ENCODE measurements around the gene CENPK.
A peak's percentile ranks its signal among the peaks of the same experiment; 100 is the strongest.
"Not testable (repeated sequence)": the region's sequence is repeated elsewhere in the genome, so short reads cannot be mapped to it uniquely, and the experiment has no call there.

Gene CENPK

GRCh38 chr5:65508978-65509377 is 54.0 kb downstream of the CENPK start:
- DNase-seq (ENCODE audit: low read depth in 2 of 3, low spot score in 2 of 3) = no peak

DNA sequence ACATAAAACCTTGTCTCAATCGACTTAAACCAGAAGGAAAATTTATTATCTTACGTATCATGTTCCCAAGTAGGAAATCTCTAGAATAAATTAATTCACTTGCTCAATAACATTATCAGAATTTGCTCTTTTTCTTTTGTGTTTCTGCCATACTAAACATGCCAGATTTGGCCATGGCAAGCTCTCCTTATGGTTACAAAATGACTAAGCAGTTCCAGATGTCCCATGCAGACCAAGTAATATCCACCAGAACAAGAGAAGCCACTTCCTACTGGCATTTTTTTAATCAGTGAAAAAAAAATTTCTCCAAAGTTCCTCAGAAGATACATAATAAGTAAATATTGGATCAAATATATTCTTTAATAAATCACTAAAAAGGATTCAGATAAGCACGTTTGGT is 56.0 kb downstream of the CENPK start:
- no peak for DNase-seq (ENCODE audit: low read depth in 2 of 3, low spot score in 2 of 3)

- no peak for DNase-seq (ENCODE audit: low read depth in 2 of 3, low spot score in 2 of 3)
Observed at GRCh38 chr5:65489119-65489518, 73.8 kb downstream of the CENPK start.

DNA sequence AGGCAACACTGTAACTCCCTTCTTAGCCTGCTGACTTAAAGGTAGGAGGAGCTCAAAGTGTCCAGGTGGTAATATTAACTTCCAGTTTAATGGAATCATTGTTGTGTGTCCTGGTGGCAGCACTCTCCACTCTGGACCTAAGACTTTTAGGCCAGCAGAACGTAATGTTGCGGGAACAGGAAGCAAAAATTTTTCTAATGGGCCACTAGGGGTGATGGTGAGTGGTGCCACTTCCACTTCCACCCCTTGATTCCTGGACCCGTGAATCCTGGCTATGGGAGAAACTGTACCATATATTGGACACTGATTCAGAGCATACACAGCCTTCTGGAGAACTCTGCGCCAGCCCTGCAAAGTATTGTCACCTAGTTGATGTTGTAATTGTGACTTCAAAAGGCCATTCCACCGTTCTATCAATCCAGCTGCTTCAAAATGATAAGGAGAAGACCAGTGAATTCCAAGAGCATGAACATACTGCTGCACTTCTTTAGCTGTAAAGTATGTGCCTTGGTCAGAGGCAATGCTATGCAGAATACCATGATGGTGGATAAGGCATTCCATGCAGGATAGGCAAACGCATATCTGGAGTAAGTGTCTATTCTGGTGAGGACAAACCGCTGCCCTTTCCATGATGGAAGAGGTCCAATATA is 74.8 kb downstream of the CENPK start:
- not testable (repeated sequence) for DNase-seq (ENCODE audit: low read depth in 2 of 3, low spot score in 2 of 3)

GRCh38 chr5:65486803-65487202 is 76.2 kb downstream of the CENPK start:
- DNase-seq (ENCODE audit: low read depth in 2 of 3, low spot score in 2 of 3) = not testable (repeated sequence)

DNA sequence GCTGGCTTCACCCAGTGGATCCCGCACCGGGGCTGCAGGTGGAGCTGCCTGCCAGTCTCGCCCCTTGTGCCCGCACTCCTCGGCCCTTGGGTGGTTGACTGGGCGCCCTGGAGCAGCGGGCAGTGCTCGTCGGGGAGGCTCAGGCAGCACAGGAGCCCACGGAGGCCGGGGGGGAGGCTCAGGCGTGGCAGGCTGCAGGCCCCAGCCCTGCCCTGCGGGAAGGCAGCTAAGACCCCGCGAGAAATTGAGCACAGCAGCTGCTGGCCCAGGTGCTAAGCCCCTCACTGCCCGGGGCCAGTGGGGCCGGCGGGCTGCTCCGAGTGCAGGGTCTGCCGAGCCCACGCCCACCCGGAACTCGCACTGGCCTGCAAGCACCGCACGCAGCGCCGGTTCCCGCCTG is 77.6 kb downstream of the CENPK start:
- DNase-seq (ENCODE audit: low read depth in 2 of 3, low spot score in 2 of 3) = no peak

- no peak for DNase-seq (ENCODE audit: low read depth in 2 of 3, low spot score in 2 of 3)
Observed at GRCh38 chr5:65483546-65484346, 79.2 kb downstream of the CENPK start.

DNA sequence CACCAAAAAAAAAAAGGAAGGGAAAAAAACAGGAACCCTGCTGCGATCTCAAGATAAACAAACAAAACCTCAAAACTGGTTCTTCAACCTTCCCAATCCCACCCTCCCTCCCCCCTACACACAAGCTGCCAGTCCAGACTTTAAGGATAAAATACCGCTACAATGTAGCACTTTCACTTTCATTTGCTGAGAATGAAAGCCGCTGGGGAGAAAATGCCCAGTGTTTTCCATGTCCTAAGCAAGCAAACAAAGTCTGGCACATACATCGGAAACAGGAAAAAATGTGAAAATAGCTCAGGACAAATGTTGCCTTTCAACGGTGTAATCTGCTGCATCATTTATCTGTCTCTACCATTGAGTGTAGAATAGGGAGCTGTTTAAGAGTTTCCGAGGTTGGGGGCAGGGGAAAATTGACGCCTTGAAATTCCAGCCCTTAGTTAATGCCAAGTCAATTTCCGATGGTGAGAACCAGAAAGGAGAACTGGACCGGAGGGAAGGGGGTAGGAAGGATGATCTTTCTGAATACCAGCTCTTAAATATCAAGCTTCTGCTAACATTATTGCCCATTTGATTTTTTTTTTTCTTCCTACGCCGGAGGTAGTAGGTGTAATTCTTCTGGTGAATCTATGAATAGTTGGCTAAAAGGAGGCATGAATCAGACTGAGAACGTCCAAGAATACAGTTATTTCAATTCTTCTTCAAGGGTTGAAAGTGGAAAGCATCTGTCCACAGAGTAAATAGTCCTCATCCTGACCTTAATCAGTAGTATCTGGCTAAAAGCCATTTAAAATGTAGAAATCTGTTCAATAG is 80.0 kb downstream of the CENPK start:
- DNase-seq (ENCODE audit: low read depth in 2 of 3, low spot score in 2 of 3) = no peak

GRCh38 chr5:65482296-65482735 is 80.7 kb downstream of the CENPK start:
- no peak for DNase-seq (ENCODE audit: low read depth in 2 of 3, low spot score in 2 of 3)

DNA sequence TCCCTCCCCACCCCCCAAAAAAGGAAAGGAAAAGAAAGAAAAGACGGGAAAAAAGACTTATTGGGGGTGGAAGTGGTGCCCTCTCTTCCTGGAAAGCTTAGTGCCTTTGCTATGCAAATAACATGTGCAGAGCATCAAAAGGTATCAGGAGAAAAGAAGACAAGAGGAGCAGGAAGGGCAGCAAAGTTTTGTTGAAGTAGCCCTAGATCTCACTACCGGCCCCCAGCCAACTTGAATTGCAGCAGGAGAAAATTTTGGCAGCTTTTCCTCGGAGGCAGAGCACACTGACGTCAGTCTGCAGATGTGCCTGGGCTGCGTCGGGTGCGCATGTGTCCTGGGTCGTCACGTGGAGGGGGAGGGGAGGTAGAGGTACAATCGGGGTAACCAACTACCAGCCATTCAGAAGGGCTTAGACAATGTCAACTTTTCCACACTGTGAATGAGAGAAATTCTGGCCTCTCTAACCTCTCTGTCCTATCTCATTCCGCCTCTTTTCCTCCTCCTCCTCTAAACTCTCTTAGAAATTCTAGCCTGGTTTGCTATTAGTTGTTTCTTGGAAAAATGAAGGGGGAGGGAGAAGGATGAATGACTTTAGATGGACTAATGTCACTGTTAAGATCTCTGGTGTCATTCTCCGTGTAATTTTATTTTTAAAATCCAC is 81.2 kb downstream of the CENPK start, which contains the start of gene ADAMTS6:
Gene ADAMTS6 (minus strand): TSS at position 286 of the 661 bp plus-strand sequence. CDS start 8,247 bp downstream, outside the sequence.
- DNase-seq (ENCODE audit: low read depth in 2 of 3, low spot score in 2 of 3) = peak; percentile 40 to 51 (median 51)

- DNase-seq (ENCODE audit: low read depth in 2 of 3, low spot score in 2 of 3) = no peak
Observed at GRCh38 chr5:65481171-65481581, 81.8 kb downstream of the CENPK start.

- DNase-seq (ENCODE audit: low read depth in 2 of 3, low spot score in 2 of 3) = no peak
Observed at GRCh38 chr5:65480306-65480865, 82.6 kb downstream of the CENPK start.

DNA sequence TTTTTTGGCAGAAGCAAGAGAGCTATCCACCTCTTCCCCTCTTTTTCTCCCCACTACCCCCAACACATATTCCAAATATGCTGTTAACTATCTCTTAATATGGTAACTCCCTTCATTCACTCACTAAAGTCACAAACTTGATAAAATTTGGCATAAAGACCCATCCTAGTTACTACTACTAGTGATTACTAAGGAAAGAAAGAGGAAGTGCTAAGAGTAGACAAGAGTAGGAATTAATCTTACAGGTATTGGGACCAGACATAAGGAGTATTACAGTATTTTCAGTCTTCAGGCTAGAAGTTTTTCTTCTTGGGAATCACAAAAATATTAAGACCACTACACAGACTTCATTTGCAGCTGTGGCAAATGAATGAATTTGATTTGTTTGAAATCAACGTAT is 83.4 kb downstream of the CENPK start:
- no peak for DNase-seq (ENCODE audit: low read depth in 2 of 3, low spot score in 2 of 3)

DNA sequence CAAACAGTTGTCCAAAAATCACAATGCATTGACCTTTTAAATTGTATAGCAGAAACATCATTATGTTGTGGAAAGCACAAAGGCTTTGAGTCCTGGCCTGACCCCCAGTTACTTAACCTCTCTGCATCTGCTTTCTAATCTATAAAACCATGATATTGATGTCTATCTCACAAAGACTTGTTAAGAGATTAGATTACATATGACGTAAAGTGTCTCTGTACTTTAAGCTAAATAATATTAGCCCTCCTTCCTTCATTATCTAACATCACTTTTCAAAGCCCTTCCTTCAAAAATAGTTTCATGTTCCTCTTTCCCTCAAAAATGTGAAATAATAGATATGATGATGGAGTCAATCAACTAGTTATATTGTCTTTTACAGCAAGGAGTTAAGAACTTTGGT is 84.6 kb downstream of the CENPK start:
- DNase-seq (ENCODE audit: low read depth in 2 of 3, low spot score in 2 of 3) = no peak

GRCh38 chr5:65475895-65476294 is 87.1 kb downstream of the CENPK start:
- no peak for DNase-seq (ENCODE audit: low read depth in 2 of 3, low spot score in 2 of 3)

DNA sequence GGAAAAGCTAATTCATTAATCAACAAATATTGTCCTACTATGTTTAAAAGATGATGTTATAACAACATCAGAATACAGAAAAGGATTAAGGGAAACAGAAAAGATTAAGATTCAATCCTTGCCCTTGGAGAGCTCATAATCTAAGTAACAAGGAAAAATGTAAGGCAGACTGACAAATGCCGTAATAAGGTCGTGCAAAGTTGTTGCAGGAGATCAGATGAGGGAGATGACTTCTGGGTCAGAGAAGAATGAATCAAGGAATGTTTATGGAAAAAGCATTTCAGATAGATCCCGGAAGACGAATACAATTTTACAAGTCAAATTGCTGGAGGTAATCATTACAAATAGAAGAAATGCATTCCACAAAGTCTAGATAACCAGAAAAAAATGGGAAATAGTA is 87.6 kb downstream of the CENPK start:
- DNase-seq (ENCODE audit: low read depth in 2 of 3, low spot score in 2 of 3) = no peak

GRCh38 chr5:65474130-65474711 is 88.7 kb downstream of the CENPK start:
- DNase-seq (ENCODE audit: low read depth in 2 of 3, low spot score in 2 of 3) = no peak

DNA sequence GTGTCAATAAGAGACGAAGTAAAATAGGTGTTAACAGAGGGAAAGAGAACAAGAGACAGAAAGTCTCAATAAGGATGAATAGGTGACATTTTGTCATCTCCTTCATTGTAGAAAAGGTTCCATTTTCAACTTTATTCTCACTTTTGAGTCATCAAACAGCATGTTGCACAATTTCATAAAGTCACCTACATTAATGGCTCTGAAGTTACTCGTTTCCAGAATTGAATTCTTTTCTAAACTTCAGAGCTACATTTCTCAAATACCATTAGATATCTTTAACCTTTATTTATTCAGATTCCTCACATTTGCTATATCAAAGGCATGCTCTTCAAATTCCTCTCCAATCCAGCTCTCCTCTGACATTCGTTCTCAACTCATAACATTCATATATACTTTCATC is 94.3 kb downstream of the CENPK start:
- DNase-seq (ENCODE audit: low read depth in 2 of 3, low spot score in 2 of 3) = no peak

Measured in activated CD8-positive, alpha-beta memory T cell treated with anti-CD3 and anti-CD28 coated beads for 48 hours (primary cell).